ENCODE results near the gene FAM3B. TPM values are rescaled to one million over a fixed set of nuclear protein-coding genes. Genes with fewer than 3 reads are reported as not detected.

Gene FAM3B
- total and polyA plus RNA-seq, 2 of the 4 experiments (the other 2 are of a cell fraction) = not detected

DNA sequence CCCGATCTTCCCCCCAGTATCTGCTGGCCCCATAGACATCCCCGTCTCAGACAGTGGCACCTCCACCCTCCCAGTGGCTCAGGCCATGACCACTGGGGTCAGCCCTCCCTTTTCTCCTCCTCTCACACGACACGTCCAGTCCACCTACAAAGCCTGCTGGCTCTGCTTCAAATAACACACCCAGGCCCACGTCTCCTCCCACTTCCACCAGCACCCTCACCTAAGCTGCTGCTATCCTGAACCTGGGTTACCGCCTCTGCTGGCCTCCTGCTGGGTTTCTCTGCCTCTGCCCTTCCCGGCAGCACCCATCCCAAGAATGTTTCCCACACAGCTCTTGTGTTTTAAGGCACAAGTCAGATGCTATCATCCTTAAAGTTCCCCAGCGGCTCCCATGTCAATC is 71.2 kb downstream of the FAM3B start:
- Histone ChIP-seq H3K4me3 (ENCODE audit: insufficient read depth, low read depth, low read length) (no peak overlapping the region), H3K14ac (replicated peaks; ENCODE audit: low read depth, low read length) (no peak overlapping the region), H3K4ac (ENCODE audit: low read depth, low read length) (no peak overlapping the region), H3K9me3 (ENCODE audit: control insufficient read depth, insufficient read depth, low read length) (no peaks in the 10 kb centered on the region), H3K4me1 (ENCODE audit: control insufficient read depth, insufficient read depth, low read length) (no peaks in the 10 kb centered on the region), H2BK5ac (ENCODE audit: low read depth, low read length, poor library complexity, severe bottlenecking) (no peak overlapping the region), H2AK5ac (ENCODE audit: low read depth, low read length) (no peak overlapping the region), H3K27me3 (ENCODE audit: control insufficient read depth, insufficient read depth, low read length) (no peaks in the 10 kb centered on the region; the same call in 1 of the 2 replicates), H3K9me1 (ENCODE audit: insufficient read depth, low read length) (no peaks in the 10 kb centered on the region), H4K8ac (ENCODE audit: low read depth in 2 of 2, low read length in 2 of 2) (no peak overlapping the region), H3K23ac (ENCODE audit: low read depth, low read length) (no peak overlapping the region), H3K9ac (ENCODE audit: low read depth, low read length) (no peak overlapping the region), H3K4me2 (ENCODE audit: low read depth, low read length) (no peak overlapping the region), H4K91ac (ENCODE audit: insufficient read depth, low read depth, low read length) (no peak overlapping the region), H3K36me3 (ENCODE audit: control insufficient read depth, insufficient read depth, low read length) (no peaks in the 10 kb centered on the region), H4K5ac (ENCODE audit: low read depth, low read length) (no peak overlapping the region), H2BK120ac (ENCODE audit: low read depth, low read length) (no peak overlapping the region), H3K27ac (ENCODE audit: insufficient read depth, low read length) (no peak overlapping the region), H3K56ac (ENCODE audit: extremely low read depth, insufficient read depth, low read length) (no peak overlapping the region), H2AK9ac (replicated peaks; ENCODE audit: low read depth, low read length, poor library complexity) (no peak overlapping the region), H2AFZ (replicated peaks; ENCODE audit: low read length, poor library complexity) (no peak overlapping the region), H3K18ac (ENCODE audit: low read depth, low read length) (no peak overlapping the region), H2BK20ac (ENCODE audit: low read depth, low read length) (no peak overlapping the region), H2BK15ac (ENCODE audit: low read depth, low read length) (no peak overlapping the region), H4K20me1 (ENCODE audit: insufficient read depth, low read length) (no peaks in the 10 kb centered on the region), H3K79me1 (ENCODE audit: low read depth in 1 of 2, low read length in 2 of 2) (no peaks in the 10 kb centered on the region)
- DNase-seq (no peak), ATAC-seq (ENCODE audit: low read depth) (no peak)
- ChIA-PET POLR2A (ENCODE audit: unreplicated experiment) (no interaction called here), CTCF (no interaction called here)
- in situ Hi-C loops (cut with MboI; ENCODE audit: low sequenced_read_pairs) = no loop called here
- BruUV-seq (replicated peaks) = no TSS peak
- dilution Hi-C loops (cut with HindIII; ENCODE audit: low sequenced_read_pairs, unreplicated experiment) = no loop called here
- 53% methylated on average over 7 of the region's 8 CpGs; no CpG with 5 or more reads in 1 of the 2 experiments for WGBS, 2 experiments (ENCODE audit: extremely low coverage in 2 of 2, insufficient read length in 1 of 2)
- intact Hi-C loops (cut with micrococcal nuclease) = no loop called here
- TF ChIP-seq, protein P1, sequence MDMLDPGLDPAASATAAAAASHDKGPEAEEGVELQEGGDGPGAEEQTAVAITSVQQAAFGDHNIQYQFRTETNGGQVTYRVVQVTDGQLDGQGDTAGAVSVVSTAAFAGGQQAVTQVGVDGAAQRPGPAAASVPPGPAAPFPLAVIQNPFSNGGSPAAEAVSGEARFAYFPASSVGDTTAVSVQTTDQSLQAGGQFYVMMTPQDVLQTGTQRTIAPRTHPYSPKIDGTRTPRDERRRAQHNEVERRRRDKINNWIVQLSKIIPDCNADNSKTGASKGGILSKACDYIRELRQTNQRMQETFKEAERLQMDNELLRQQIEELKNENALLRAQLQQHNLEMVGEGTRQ (IDR thresholded peaks at IDR 0.05; ENCODE audit: low read depth, low read length) = no peak
- TF ChIP-seq CHD1 (IDR thresholded peaks at IDR 0.05; ENCODE audit: low read depth, low read length) (no peak), RFX5 (IDR thresholded peaks at IDR 0.05; ENCODE audit: low read depth, low read length) (no peak), SMC3 (IDR thresholded peaks at IDR 0.05; ENCODE audit: low read depth, low read length) (no peak), CEBPB (IDR thresholded peaks at IDR 0.05; ENCODE audit: low read depth, low read length) (no peak)
- TF ChIP-seq, protein P2, sequence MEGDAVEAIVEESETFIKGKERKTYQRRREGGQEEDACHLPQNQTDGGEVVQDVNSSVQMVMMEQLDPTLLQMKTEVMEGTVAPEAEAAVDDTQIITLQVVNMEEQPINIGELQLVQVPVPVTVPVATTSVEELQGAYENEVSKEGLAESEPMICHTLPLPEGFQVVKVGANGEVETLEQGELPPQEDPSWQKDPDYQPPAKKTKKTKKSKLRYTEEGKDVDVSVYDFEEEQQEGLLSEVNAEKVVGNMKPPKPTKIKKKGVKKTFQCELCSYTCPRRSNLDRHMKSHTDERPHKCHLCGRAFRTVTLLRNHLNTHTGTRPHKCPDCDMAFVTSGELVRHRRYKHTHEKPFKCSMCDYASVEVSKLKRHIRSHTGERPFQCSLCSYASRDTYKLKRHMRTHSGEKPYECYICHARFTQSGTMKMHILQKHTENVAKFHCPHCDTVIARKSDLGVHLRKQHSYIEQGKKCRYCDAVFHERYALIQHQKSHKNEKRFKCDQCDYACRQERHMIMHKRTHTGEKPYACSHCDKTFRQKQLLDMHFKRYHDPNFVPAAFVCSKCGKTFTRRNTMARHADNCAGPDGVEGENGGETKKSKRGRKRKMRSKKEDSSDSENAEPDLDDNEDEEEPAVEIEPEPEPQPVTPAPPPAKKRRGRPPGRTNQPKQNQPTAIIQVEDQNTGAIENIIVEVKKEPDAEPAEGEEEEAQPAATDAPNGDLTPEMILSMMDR (conservative IDR thresholded peaks at IDR 0.05; ENCODE audit: low read depth, low read length) = no peak

Data from IMR-90 (cell line).